ENCODE data around the gene NEU2. TPM values are rescaled to one million over a fixed set of nuclear protein-coding genes. Genes with fewer than 3 reads are reported as not detected.

NEU2 gene
- total RNA-seq, 2 donors from 2014 or later, result not detected

- 93 to 95% methylated on average over 17 to 37 of the region's 37 CpGs for WGBS, 2 experiments (ENCODE audit: insufficient coverage in 1 of 2, insufficient read length in 1 of 2)
- H3K27me3 Mint-ChIP-seq (ENCODE audit: insufficient read depth), result peaks cover 2% of the 10 kb centered on the region
- no peak overlapping the region for H3K27ac Mint-ChIP-seq
- H3K27me3 ChIP-seq (ENCODE audit: control insufficient read depth, insufficient read depth, low read length, poor library complexity, severe bottlenecking), result no peaks in the 10 kb centered on the region
- no peaks in the 10 kb centered on the region for H3K4me1 ChIP-seq (ENCODE audit: control insufficient read depth, insufficient read depth, low read length)
- H3K9ac ChIP-seq (ENCODE audit: extremely low read depth, low read length, poor library complexity, severe bottlenecking), result no peak overlapping the region
- H3K27ac ChIP-seq (ENCODE audit: low read depth, low read length), result no peak overlapping the region
- no peak overlapping the region for H3K4me3 ChIP-seq (ENCODE audit: low read length)
- no peaks in the 10 kb centered on the region for H3K36me3 ChIP-seq (ENCODE audit: control insufficient read depth, insufficient read depth, low read length)
- H3K36me3 Mint-ChIP-seq (ENCODE audit: low read depth), result no peaks in the 10 kb centered on the region
- no peak for TF ChIP-seq CTCF (conservative IDR thresholded peaks at IDR 0.05)
- H3K9me3 Mint-ChIP-seq, result no peaks in the 10 kb centered on the region
- H3K4me3 Mint-ChIP-seq, result no peak overlapping the region
- no peaks in the 10 kb centered on the region for H3K9me3 ChIP-seq (ENCODE audit: control insufficient read depth, low read length)
- H3K4me1 Mint-ChIP-seq, result no peaks in the 10 kb centered on the region
- no peak for DNase-seq
Measured at GRCh38 chr2:233034091-233034882, 1.8 kb downstream of the NEU2 start.

- no peaks in the 10 kb centered on the region for H3K36me3 ChIP-seq (ENCODE audit: control insufficient read depth, insufficient read depth, low read length)
- WGBS, 2 experiments (ENCODE audit: insufficient coverage in 1 of 2, insufficient read length in 1 of 2), result 91 to 97% methylated on average over 9 to 23 of the region's 23 CpGs
Measured at GRCh38 chr2:233035426-233036161, 3.1 kb downstream of the NEU2 start.

More at GRCh38 chr2:233035426-233036161, 3.1 kb downstream of the NEU2 start:
- Histone ChIP-seq H3K27me3 (ENCODE audit: control insufficient read depth, insufficient read depth, low read length, poor library complexity, severe bottlenecking) (no peaks in the 10 kb centered on the region), H3K27ac (ENCODE audit: low read depth, low read length) (no peak overlapping the region), H3K4me1 (ENCODE audit: control insufficient read depth, insufficient read depth, low read length) (no peaks in the 10 kb centered on the region), H3K4me3 (ENCODE audit: low read length) (no peak overlapping the region), H3K9ac (ENCODE audit: extremely low read depth, low read length, poor library complexity, severe bottlenecking) (no peak overlapping the region), H3K9me3 (ENCODE audit: control insufficient read depth, low read length) (no peaks in the 10 kb centered on the region)
- Mint-ChIP-seq H3K27me3 (ENCODE audit: insufficient read depth) (peaks cover 2% of the 10 kb centered on the region), H3K27ac (no peak overlapping the region), H3K4me1 (no peaks in the 10 kb centered on the region), H3K9me3 (no peaks in the 10 kb centered on the region), H3K4me3 (no peak overlapping the region), H3K36me3 (ENCODE audit: low read depth) (no peaks in the 10 kb centered on the region)
- DNase-seq, result no peak
- no peak for TF ChIP-seq CTCF (conservative IDR thresholded peaks at IDR 0.05)
